ENCODE results near the gene CLDN6.

Gene CLDN6

DNA sequence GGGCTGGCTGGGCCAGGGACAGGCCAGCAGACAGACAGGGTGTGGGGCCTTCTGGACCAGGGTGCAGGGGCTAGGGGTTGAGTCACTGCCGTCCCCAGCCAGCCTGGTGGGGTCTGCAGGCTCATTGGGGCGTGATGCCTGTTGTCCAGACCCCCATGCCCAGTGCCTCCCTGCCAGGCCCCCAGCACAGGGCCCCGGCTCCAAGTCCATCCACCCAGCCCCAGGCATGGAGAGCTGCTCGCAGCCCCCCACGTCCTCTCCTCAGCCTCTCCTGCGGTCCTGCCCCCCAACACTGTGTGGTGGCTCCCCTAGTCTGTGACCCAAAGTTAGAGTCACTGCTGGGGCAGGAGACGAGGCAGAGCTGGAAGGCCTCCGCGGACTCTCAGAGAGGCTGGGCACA is 30.7 kb downstream of the CLDN6 start:
- DNase-seq (ENCODE audit: low spot score): no peak

DNA sequence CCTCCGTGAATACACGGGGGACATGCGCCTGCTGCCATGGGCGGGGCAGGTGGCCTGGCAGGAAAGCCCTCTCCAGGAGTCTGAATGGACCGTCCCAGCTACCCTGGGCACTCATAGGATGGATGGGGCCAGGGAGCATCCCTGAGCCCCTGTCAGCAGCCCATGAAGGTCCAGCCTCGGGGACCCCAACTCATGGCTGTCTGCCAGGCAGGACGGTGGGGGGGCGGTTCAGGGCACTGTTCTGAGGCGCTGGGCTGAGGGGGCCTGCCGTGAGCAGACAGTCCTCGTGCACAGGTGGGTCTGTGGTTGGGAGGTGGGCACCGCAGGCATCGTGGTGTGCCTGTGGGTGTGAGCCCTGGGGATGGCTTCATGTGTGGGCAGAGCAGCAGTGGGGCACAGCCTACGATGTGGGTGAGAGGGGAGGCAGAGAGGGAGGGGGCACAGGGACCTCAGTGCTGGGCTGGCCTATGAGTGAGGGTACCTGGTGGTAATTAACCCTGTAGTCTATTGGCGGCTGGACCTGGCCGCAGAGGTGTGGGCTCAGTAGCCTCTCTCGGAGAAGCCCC is 31.3 kb downstream of the CLDN6 start:
- no peak for DNase-seq (ENCODE audit: low spot score)

DNA sequence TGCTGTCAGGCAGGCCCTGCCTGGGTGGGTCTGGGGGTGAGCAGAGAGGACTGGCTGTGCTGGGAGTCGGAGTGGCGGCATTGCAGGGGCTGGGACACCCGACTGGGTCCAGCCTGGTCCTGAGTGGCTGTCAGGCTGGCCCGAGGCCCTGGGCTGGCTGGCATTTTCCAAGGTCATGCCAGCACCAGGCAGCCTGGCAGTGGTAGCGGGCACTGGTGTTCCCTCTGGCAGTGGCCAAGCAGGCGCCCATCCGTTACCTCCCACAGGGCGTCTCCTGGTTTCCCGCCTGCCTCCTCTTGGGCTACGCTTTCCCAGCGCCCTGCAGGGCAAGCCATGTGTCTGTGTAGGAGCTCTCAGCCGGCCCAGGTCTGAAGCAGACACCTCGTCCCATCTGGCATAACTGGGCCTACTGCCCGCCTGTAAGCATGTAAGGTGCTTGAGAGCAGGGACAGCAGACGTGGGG is 32.1 kb downstream of the CLDN6 start:
- DNase-seq (ENCODE audit: low spot score): no peak

DNA sequence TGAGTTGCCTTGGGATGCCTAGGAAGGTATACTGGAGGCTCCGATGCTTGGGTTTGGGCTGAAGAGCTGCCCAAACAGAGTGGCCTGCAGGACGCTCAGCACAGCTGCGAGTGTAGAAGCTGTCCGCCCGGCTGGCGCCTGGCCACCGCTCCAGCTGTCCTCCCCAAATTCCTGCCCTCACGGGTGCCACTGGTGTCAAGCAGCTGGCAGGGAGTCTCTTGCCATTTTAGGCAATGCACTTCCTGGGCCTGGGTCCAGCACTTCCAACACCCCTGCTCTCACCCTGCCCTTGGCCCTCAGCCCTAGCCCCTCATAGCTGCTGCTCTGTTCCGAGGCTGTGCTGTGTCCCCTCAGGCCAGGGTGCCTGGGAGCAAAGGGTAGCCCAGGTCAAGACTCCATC is 32.5 kb downstream of the CLDN6 start:
- no peak for DNase-seq (ENCODE audit: low spot score)

DNA sequence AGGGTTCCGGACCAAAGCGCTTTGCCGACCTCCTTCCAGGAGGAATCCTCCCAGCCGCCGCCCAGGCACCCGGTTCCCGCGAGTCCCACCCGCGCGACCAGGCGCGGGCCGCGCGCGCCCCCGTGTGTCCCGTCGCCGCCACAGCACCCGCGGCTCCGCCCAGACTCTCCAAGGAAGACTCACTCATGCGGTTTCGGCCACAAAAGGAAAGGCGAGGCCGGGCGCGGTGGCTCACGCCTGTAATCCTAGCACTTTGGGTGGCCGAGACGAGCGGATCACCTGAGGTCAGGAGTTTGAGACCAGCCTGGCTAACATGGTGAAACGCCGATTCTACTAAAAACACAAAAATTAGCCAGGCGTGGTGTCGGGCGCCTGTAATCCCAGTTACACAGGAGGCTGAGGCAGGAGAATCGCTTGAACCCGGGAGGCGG is 34.3 kb downstream of the CLDN6 start:
- DNase-seq (ENCODE audit: low spot score): peak; percentile 79

DNA sequence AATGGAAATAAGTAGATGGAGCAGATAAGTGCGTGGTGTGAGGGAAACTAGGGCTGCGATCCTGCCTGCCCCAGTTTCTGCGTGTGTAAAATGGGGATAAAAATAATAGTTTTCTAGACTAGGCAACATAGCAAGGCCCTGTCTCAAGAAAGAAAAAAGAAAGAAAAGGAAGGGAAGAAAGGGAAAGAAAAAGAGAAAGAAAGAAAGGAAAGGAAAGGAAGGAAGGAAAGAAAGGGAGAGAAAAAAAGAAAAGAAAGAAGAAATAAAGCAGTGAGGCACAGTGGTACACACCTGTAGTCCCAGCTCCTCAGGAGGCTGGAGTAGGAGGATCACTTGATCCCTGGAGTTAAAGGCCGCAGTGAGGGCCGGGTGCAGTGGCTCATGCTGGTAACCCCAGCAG is 35.6 kb downstream of the CLDN6 start:
- DNase-seq (ENCODE audit: low spot score): no peak

DNA sequence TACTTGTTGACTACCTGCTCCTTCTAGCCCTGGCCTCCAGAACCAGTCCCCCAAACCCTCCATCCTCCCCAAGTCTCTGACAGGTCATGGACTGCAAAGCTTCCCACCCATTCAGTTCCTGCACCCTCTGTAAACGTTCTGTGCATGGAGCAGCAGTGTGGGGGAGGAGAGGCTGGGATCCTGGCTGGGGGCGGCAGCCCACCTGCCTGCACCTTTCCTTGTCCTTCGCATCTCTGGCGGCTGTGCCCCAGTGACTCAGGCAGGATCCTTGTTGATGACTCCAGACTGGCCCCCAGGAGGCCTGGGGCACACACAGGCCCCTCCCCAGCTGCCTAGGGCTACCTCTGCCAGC is 36.1 kb downstream of the CLDN6 start:
- no peak for DNase-seq (ENCODE audit: low spot score)

DNA sequence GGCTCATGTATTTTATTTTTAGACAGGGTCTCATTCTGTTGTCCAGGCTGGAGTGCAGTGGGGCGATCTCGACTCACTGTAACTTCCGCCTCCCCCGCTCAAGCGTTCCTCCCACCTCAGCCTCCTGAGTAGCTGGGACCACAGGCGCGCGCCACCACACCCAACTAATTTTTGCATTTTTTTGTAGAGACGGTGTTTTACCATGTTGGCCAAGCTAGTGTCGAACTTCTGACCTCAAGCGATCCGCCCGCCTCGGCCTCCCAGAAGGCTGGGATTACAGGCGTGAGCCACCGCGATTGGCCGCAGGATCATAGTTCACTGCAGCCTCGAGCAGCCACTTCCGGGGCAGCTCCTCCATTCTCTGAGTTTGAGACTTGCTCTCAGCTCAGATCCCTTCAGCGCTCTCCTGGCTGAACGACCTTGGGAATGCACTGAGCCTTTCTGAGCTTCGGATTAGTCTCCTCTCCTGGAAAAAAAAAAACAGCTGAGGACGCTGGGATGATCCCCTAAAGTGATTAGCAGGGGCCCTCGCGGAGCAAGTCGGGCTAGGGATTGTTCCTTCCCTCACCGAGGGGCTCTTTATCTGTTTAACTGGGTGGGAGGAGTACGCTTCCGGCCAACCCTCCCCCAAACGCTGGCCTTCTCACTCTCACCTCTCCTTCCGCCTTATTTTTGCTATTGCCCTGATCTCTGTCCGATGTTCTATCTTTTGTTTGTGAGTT is 36.6 kb downstream of the CLDN6 start:
- DNase-seq (ENCODE audit: low spot score): no peak

DNA sequence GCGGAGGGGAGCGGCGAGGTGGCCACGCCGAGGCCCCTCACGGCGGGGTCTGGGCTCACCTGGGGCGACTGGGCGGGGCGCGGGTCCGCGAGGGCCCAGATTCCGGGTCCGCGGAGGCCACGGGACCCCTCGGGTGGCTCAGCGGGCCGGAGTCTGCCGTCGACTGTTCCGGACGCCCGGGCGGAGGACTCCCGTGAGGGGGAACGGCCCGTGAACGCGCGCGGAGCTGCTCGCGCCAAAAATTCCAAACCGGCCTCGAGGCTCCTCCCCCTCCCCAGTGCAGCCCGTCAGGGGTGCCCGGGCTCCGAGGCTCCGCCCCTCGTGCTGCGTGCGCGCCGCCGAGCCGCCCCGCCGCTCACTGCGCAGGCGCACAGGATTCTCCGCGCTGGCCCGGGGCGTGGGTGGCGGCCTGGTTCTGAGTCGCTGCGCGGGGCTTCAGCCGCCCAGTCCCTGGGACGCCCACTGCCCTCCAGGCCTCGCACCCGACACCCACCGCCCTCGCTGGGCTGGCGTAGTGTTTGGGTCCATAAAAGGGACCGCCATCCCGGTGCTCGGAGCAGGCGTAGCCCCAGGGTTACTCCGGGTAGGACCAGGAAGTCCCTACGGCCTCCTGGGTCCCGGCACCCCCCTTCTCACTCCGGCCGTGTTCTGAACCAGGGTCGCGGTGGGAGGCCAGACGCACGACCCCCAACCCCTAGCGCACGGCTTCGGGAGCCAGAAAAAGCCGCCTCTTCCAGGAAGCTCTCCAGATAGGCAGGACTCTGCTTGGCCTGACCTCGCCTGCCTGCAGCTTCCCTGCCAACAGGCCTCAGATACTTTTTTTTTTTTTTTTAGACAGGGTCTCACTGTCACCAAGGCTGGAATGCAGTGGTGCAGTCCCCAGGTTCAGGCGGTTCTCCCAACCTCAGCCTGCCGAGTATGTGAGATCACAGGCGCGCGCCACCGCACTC is 37.5 kb downstream of the CLDN6 start, which contains the start of gene PKMYT1:
Gene PKMYT1 (minus strand): TSS at position 220 of the 950 bp plus-strand sequence. CDS start 789 bp downstream, outside the sequence.
- peak; percentile 93 for DNase-seq (ENCODE audit: low spot score)

DNA sequence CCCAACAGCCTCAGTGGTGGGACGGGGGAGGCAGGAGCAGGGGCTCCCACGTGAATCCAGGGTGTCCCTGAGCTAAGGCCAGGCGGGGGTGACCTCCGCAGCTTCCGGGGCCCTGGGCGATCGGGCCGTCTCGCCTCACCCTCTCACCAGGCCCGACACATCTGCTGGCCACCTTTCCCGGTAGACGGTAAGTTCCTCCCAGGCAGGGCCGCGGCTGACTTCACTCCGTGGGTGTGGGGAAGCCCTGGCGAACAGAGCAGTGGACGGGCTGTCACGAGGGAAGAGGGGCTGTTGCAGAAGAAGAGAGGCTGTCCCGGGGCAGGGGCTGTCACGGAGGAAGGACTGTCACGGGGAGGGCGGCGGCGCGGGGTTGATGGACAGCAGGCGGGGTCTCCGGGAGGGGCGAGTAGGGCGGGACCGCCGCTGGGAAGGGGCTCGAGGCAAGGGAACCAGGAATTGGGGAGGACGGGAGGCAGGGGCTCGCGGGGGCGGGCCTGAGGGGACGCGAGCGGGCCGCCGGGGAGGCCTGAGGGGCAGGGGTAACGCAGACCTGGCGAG is 38.2 kb downstream of the CLDN6 start:
- no peak for DNase-seq (ENCODE audit: low spot score)

DNA sequence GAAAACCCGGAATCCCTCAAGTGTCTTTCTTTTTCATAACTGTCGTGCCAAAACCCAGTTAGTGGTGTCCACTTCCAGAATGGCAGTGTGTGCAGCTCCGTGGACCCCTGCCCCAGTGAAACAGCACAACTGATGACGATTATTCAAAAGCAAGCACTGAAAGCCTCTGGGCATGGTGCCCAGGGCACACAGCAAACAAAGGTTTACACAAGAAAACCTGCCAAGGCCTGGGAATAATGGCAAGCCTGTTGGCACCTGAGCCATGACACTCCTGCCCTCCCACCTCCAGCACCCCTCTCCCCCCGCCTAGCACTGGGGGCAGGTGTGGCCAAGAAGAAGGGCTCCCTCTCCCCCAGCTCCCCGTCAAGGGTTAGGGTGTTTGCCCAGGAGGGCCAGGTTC is 40.5 kb downstream of the CLDN6 start:
- DNase-seq (ENCODE audit: low spot score): no peak

DNA sequence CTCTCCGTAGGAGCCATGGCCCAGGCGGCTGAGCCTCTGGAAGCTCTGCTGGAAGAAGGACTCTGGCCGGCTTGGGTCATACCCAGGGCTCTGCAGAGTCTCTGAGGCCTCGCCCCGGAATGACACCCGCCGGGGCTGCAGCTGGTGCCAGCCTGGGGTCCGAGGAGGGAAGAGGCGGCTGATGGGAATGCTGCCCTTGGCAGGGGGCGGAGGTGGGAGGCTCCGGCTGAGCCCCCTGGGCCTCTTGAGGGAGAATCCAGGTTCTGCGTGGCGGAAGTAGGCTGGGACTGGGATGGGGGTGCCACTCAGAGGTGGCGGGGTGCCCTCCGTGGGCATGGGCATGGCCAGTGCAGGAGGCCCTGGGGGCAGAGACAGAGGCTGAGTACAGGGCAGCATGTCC is 41.3 kb downstream of the CLDN6 start:
- no peak for DNase-seq (ENCODE audit: low spot score)

DNA sequence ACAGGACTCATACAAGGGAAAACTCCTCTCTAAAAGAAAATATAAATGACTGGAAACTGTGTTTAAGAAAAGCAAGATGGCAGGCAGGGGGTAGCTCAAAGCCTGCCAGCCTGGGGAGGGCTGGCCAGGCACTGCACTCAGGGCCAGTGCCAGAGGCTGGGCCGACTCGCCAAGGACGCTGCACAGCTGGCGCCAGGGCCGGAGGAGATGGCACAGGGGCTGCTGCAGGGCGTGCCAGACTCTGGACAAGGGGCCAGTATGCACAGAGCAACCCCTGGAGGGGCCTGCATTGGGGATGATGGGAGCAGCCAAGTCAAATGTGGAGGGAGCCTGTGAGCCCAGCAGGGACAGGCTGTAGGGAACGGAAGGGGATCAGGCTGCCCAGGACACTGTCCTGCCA is 41.8 kb downstream of the CLDN6 start:
- no peak for DNase-seq (ENCODE audit: low spot score)

DNA sequence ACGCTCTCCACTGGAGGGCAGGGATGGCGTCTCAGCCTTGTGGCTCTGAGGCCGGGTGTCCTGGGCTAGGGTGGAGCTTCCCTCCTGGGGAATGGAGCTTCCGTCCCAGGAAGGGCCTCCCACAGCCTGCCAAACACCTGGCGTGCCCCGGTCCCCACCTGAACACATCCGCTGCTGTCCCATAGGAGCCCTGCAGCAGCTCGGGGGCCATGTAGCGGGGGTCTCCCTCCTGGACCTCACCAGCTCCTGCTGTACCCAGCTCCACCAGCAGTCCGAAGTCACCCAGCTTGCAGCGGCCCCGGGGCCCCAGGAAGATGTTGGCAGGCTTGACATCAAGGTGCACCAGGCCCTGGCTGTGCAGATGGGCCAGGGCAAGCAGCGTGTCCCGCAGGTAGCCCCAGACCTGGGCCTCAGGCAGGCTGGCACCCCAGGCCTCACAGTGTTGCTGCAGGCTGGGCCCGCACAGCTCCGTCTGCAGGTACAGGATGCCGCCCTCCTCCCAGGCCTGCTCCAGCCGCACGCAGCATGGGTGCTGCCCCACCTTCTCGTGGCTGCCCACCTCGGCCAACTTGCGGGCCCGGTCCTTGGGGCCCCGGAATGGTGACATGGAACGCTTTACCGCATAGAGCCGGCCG is 42.7 kb downstream of the CLDN6 start:
- DNase-seq (ENCODE audit: low spot score): no peak

DNA sequence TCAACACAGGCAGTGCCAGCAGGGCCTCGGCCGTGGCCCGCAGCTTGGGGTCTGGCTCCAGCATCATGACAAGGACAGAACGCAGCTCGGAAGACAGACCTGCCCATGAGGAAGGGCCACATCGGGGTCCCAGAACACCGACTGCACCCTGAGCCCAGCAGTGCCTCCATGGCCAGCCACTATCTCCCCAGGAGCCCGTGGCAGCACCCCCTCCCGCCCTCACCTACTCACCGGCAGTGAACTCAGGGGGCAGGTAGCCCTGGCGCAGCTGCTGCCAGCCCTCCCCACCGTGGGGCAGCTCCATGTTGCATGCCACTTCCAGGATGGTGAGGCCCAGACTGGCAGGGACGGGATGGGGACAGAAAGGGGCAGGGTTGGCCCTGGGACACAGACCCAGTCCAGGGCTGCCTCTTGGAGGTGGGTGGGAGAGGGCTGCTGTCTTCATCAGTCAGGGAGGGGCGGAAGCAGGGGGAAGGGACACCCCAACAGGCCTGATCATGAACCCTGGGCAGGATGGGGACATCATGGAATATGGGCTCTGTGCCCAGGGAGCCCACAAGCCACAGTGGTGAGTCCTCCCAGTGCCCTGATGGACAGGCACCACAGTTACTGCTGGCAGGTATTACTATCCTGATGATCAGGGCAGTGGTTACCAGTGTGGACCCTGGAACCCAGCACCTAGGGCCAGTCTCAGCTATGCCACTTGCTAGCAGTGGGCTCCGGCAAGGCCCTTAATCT is 43.5 kb downstream of the CLDN6 start:
- DNase-seq (ENCODE audit: low spot score): no peak

DNA sequence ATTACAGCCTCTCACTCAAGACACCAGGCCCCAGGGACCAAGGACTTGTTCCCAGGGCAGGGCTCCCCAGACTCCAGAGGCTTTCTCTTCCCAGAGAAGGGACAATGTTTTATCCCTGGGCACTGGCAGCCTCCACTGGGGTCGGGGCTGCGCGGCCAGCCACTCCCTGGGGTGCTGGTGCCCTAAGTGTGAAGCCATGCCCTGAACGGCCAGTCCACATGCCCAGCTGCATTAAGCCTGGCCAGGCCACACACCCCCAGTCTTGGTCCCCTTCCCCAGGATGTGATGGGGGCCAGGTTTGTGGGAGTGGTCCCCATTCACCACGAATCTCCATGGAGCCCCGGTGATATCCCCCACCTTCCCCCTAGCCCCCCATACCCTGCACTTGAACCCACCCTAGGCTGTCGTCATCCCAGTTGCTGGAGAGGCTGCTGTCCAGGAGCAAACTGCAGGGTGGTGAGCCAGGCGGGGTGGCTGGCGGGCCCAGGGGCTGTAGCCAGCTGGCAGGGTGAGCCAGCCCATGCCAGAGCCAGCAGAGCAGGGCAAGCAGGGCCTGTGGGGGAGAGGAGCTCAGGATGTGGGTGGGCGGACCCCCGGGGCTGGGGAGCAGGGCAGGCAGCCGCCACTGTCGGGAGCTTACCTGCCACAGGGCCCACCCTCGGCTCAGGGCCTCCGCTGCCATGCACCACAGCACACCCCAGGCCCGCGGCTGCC is 44.2 kb downstream of the CLDN6 start:
- DNase-seq (ENCODE audit: low spot score): no peak

DNA sequence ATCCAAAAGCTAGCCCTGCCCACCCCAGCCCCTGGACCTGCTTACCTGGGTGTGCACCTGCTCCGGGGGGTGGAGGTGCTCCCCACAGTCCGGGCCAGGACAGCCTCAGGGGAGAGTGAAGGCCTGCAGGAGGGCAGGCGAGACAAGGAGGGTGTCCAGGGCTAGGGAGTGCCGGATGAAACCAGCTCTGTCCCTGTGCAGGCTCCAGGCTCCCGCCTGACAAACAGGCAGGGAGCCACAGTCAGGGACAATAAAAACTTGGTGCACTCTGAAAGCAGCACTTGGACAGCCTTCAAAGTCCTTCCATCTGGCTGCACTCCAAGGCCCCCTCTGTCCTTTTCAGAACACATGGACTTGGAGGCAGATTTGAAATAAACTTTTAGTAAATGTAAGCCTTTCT is 44.9 kb downstream of the CLDN6 start:
- no peak for DNase-seq (ENCODE audit: low spot score)

DNA sequence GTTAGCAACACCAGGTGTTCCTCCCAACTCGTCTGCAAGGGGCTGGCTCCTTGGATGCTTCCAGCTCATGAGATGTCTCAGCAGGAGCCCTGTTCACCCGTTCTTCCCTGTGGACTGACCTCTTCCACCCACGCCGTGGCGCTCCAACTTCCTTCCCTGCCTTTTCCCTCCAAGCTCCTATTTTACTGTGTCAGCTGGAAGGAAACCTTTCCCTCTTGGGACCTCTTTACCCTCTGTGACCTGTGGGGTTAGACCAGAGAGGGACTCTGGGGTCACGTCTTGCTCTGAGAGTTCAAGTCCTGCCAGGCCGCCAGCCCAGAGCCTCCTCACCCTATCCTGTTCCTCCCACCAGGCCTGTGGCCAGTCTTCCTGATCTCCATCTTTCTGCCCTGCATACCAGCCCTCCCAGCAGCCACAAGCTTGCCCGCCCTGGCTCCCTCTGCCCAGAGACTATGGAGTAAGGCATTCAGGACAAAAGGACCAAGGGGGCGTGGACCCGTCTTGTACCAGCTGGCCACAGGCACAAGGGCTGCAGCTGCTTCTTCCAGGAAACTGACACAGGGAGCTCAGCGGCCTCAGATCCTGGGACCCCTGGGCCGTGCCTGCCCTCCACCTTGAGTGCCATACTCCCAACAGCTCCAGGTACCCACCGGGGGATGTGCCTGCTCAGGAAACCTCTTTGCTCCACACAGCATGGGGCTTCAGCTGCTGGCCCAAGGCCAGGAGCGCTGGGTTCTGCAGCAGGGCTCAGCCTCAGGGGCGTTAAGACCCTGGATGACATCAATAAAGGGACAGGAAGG is 45.8 kb downstream of the CLDN6 start:
- no peak for DNase-seq (ENCODE audit: low spot score)

DNA sequence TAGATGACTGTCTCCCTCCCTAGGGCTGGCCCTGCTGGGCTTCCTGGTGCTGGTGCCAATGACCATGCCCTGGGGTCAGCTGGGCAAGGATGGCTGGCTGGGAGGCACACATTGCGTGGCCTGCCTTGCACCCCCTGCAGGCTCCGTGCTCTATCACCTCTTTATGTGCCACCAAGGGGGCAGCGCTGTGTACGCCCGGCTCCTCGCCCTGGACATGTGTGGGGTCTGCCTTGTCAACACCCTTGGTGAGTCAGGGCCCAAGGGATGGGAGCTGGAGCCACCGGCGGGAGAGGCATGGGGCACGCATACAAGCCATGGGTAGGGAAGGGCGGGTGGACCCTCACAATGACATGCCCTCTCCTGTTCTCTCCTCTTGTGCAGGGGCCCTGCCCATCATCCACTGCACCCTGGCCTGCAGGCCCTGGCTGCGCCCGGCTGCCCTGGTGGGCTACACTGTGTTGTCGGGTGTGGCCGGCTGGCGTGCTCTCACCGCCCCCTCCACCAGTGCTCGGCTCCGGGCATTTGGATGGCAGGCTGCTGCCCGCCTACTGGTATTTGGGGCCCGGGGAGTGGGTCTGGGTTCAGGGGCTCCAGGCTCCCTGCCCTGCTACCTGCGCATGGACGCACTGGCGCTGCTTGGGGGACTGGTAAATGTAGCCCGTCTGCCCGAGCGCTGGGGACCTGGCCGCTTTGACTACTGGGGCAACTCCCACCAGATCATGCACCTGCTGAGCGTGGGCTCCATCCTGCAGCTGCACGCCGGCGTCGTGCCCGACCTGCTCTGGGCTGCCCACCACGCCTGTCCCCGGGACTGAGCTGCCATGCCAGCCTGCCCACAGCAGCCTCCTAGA is 46.6 kb downstream of the CLDN6 start:
- DNase-seq (ENCODE audit: low spot score): no peak
